Stimulated activated CD4-positive, alpha-beta T cell treated with anti-CD3 and anti-CD28 coated beads, Interleukin-4, amount 100 ng/mL, for 4 hours (primary cell): ENCODE measurements around the gene ESRRB.

ENCODE experiments used
- DNase-seq, 2 experiments: peaks; one replicate each; pipeline ENCODE4 v3.0.0-alpha.2; 2020

ESRRB gene

DNA sequence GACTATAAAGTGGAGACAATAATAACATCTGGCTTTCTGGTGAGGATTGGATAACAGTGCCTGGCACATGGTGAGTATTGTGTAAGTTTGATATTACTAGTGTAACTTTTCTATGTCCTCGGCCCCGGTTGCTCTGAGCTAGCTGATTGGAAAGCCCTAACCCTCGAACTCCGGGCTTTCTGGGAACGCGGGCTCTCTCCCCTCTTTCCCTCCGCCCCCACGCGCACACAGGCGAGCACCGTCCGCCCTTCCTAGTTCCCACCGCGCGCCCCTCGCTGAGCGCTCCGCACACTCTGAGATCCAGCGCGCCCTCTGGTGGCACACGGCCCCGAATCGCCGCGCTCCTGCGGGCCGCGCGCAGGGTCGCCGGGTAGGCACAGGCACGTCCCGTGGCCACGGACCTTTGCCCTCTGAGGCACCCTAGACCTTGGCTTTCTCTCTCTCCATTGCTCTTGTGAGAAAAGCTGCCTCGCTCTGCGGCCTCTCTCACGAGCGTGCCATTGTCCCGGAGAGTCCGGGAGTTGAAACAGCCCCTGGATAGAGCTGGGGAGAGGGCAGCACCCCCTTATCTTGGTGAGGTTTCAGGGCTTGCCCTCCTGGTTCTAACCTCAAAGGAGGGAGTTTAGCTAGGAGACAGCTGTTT is 23.2 kb upstream of the ESRRB start:
- peak; percentile 7 to 58 for DNase-seq

DNA sequence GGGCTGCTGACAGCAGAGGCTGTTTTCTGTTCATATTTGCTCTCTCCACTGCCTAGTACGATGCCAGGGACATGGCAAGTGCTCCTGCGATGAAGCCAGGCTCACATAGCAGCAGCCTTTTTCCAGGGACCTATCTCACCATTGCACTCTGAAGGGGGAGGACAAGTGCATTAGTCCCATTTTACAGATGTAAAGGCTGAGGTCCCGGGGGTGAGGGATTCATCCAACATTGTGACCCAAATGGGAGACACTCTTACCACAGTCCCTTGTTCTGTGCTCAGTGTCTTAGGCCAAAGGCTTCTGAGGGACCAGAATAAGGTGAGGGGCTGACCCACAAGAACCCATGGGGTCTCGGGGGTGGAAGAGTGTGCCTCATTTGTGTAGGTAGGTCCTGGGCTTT is 21.6 kb upstream of the ESRRB start:
- no peak for DNase-seq

DNA sequence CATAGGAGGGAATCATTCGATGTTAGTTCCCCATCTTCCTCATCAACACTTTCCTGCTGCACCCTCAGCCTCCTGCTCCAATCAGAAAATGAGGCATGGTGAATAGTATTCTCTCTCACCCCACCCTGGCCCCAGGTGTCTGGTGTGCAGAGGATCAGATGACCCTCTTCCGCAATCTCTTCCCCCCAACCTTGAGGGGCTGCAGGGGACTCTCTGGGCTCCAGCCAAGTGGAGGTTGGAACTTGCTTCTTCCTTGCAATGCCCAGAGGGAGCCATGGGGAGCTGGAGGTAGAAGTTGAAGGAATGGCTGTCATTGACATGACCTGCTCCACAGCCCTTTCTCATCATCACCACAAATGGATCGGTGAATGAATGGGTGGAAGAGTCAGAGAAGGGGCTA is 20.2 kb upstream of the ESRRB start:
- no peak for DNase-seq

DNA sequence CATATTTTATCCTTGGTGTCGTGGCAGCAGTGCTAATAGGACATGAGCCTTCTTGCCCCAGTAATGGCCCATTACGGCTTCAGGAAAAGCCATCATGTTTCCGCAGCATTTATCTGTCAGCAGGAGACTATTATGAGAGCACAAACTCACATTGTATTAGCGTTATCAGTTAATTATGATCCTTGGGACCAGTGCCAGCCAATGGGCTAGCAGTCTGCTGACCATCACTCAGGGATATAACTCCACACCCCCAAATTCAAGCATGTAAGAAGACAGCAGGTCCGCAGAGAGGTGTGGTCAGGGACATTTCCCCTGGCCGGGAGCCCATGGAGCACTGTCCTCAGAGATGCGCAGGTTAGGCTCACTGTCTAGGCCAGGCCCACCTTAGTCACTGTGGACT is 4.9 kb upstream of the ESRRB start:
- DNase-seq, result no peak

DNA sequence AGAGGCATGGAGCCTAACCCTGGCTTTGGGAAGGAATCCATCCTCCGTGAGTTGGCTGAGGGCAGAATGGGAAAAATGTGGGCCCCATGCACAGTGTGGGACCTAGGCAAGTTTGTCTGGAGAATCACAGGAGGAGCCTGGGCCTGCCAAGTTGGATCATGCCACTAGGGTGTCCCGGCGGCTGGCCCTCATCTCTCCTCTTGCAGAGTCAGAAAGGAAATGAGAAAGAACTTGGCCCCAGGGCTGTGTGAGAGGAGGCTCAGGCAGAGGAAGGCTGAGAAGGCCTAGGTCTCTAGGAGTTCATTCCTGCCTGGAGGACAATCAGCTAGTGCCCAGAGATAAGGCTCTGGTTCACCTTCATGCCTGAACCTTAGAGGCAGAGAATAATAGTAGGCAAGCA is 2.5 kb upstream of the ESRRB start:
- no peak for DNase-seq

DNA sequence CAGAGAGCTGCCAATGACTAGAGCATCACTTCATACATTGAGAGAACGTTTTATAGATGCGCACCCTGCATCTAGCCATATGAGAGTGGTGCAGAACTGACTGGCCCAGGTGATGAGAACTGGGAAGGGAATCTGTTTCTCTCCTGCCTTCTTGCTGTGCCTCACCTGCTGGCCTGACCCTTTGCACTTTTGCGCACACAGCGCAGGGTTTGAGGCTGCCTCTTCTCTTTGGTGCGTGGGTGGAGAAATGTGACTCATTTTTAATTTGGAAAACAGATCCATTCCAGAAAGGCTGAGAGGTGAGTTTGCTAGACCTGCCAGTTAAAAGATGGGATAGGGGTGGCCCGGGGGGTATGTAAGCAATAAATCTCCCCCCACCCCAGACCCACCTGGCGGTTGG is 453 bp upstream of the ESRRB start:
- DNase-seq, result no peak

DNA sequence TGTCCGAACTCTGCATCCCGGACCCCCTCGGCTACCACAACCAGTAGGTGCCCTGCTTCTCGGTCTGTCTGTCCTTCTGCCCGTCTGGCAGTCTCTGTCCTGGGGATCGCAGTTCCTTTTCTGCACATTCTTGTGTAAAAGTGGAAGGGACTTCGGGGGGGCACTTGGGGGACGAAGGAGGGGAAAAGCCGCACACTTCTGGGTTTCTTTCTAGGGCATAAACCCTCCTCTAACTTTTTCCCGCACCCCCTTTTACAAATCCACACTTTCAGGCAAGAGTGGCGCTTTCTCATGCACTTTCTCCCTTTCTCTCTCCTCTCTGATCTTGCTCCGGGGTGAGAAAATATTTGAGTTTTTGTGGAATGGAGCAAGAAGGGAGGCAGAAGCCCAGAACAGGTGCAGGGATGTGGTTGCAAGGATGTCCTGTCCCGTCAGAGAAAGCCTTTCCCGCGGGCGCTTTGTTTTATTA is 506 bp downstream of the ESRRB start:
- DNase-seq, result no peak

DNA sequence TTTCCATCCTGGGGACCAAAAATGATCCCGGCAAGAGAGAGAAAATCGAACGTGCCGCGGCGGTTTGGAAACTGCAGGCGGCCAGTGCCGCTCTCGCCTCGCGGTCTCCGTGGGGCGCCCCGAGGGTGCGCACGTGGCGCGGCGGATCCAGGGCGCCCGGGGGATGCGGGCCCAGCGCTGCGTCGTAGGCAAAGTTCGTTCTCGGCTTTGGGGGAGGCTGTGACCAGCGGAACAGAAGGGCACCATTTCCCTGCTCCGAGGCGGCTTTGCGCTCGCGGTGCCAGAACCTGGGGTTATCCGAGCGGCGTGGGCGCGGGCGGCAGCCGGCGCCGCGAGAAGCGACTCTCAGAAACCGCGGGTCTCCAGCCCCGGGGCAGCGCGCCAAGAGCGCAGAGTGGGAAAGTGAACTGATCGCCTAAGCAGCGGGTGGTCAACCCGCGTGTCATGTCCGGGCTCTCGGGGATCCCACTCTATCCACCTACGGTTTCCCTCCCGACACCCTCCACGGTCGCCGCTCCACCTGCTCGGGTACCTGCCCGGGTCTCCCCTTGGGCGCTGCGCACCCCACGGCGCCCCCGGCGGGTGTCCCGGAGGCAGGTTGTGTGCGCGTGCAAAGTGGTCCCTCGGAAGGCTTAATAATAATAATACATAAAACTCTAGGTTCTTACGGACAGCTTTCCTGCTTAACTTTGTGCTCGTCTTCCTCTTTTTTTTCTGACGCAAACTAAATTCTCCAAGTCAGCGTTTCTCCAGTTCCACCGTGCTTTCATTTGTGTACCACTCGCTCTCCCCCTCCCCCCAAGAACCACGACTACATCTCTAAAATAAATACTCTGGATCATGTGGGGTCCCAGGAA is 1.2 kb downstream of the ESRRB start:
- DNase-seq, result no peak

DNA sequence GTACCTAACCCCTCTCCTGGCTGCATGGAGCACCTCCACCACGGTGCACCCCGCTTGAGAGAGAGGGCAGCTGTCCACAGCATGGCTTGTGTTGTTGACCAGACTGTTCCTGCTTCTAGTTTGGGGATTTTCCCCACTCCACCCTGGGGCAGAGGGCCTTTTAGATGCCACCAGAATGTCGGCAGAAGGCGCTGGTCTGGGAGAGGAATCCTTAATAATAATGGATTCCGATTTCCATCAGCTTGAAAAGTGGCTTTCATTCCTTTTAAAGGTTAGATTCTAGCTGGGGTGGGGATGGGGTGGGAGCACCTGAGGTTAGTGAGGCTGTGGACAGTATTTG is 1.8 kb downstream of the ESRRB start:
- DNase-seq, result no peak

DNA sequence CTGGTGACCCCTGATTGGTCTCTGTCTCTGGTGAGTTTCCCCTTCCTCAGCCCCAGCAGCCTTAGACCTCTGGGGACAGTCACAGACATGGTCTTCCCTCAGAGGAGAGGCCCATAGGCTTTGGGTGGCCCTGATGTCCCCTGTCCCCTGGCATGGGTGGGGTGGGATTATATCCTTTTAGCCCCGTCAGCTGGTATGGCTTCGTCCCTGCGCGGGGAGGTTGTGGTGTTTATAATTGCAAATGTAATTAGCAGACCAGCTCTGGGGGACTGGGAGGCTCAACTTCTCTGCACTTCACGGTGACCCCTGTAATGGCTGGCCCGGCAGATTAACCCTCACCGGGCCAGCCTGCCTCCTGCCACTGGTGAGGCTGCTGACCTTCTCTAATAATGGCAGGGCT is 5.1 kb downstream of the ESRRB start:
- no peak for DNase-seq

DNA sequence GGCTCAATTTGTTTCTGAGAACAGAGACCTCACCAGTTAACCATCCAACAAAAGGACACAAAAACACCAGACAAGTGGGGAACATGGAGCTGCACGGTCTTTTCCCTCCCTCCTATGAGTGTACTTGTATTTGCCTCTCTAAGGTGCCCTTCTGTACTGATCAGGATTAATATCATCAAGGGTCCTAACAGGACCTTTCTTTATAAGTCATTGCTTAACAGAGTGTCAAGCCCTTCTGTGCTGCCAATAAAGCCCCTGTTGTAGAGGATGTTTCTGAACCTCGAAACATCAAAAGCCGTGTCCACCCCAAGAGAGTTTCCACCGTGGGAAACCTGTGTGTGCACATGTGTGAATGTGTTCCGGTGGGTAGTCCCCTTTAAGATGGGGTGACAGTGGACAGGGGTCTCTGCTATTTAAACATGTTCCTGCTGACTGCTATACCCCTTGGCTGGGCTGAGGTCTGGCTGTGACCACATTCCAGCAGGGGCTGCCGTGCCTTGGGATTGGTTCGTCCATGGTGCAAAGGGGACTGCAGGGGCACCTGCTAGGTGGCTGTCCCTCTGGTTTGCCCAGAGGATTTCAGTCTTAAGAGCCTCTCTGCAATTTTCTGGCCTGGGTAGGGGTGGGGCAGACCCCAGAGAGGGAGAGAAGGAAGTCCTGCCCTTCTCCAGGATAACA is 6.0 kb downstream of the ESRRB start:
- no peak for DNase-seq

DNA sequence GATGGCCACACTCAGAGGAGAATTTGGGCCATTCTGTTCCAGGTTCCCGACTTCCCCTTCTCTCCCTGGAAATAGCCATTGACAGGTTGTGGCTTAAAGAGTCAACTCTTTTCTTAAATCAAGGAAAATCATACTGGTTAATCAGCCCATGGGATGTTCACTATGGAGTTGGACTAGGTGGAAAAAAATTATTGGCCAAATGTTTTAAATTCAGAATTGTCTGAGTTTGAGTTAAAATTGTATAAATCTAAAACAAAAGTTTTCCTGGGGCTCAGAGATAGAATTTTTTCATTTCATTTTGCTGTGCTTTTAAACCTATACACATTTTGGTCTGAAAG is 6.5 kb downstream of the ESRRB start:
- DNase-seq, result no peak

DNA sequence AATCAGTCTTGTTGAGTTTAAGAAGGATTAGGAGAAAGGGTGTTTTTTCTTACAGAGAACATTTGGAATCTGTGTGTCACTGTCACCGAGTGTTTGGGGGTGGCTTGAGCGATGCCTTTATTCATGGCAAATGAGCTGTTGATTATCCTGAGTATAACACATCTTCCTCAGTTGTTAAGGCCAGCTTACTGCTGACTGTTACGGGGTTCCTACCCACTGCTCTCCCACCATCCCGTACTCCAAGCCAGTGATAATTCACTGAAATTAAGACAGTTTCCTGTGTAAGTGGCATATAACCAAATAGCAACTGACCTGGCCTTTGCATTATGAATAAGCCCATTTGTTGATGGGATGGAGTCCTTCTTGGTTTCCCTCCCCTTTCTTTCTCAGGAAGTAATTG is 9.5 kb downstream of the ESRRB start:
- DNase-seq, result no peak

DNA sequence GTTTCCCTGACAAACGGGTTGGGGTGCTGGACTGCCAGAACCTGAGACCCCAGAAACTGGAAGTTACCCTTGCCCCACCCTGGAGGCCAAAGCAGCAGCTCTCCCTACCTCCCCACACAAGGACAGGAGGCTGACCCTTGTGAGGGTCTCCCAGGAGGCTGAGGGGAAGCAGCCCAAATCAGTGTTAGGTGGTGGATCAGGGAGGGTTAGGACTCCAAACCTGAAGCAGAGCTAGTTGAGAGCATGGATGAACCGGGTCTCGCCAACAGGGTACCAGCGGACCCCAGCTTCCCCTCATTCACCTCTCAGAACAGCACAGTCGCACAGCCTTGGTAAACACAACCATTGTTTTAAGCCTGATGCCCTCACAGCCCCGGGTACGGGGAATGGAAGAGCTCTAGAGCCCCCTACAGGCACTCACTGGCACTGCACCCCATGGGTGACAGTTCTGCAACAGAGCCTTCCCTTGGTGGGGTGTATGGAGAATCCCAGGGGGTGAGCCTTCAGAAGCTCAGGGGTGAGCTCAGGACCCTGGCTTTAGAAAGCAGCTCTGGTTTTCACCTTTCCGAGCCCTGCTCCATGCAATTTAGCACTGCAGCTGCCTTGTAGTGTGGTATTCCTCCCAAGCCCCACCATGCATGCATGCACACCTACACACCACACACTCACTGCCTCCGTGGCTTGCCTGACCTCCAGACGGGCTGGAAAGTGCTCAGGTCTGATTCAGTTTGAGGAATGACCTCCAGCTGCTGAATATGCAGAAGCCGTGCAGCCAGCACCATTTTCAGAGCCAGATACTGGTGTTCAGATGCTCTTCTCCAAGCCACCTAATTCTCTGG is 11.2 kb downstream of the ESRRB start:
- DNase-seq, result peak; percentile 17 to 50

DNA sequence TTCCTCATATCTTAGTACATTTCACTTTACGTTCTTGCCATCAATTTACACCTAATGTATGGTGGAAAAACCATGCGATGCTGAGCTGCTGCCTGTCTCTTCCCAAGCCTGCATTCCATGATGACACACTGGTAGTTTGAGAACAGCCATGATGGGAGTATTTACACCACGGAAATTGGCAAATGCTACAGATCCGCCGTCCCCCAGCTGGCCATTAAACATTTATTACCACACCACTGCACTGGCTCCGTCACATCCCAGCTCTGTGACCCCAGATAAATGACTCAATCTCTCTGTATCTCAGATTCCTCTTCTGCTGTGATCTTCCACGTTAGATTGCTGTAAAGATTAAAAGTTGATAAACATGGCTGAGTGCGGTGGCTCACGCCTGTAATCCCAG is 13.9 kb downstream of the ESRRB start:
- DNase-seq, result no peak

DNA sequence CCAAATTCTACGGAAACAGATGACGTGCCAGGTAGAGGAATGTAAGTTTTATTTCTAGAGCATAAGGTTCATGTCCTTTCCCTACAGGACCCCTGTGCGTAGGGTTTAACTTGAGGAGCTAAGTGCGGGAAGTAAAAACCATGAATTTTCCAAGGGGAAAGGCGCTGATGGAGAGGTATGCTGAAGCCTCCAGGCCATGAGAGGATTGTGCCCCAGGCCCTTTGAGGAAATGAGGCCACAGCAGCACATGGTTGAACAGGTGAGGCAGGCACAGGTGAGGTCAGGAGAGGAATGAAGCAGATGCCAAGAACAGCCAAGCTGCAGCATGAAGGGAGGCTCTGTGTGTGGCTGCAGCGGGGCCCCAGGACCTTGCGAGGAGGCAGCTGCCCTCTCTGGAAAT is 14.7 kb downstream of the ESRRB start:
- DNase-seq, result no peak

DNA sequence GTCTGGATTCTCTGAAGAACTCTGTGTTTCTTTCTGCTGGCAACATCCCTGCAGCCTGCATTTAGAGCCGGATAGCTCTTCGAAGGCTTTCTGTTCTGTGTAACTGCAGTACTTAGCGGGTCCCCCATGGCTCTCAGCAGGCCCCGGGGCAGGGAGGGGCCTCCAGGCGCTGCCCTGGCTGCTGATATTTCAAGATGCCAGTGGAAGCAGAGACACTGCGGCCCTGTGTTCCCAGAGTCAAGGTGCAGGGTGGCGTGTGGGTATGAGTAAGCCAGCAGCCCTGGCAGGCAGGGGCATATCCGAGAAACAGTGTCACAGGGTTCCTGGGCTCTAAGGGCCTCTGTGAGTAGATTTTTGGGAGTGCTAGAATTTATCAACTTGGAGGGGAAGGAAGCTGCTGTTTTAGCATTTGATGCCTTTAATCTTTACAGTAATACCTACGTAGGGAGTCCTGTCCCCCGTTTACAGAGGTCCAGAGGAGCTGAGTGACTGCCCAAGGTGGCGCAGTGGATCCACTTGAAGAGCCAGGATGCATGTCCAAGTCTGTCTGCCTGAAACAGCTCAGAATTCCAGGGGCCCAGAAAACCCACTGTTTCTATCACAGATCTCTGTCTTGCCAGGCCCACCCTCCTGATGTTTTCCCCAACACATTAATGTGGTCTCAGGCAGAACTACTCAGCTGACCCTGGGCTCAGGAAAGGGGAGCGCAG is 16.2 kb downstream of the ESRRB start:
- no peak for DNase-seq

DNA sequence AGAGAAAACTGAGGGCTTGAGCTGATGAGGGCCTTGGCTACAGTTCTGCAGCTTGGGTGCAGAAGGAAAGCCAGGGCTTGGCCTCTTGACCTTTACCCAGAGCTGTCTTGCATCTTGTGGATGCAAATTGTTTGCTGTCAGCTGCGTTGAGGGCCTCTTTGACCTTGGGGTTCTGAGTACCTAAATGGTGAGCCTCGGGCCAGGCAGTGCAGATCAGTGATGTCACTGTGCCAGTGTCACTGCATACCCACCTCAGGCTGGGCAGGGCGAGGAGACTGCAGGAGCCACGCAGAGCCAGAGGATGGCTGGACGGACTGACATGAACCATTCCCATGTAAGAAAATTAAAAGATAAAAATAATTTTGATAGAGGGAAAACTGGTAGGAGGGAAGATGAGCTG is 18.6 kb downstream of the ESRRB start:
- DNase-seq, result no peak

DNA sequence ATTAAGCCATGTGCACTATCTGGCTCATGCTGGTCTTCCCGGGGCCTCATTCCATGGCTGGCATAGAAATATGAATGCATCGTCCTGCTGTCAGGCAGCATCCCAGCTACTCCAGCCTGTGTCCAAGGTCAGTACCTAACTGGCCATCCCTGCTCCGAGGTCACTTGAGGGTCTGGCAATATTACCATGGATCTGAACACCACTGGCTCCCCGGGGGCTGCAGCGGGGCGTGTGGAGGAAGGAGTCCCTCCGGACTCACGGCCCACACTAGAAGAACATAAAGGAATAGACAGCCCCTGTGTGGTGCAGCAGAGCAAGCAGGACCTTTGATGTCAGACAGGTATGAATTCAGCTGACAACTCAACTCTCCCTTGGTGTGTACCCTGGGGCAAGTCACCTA is 19.2 kb downstream of the ESRRB start:
- no peak for DNase-seq

DNA sequence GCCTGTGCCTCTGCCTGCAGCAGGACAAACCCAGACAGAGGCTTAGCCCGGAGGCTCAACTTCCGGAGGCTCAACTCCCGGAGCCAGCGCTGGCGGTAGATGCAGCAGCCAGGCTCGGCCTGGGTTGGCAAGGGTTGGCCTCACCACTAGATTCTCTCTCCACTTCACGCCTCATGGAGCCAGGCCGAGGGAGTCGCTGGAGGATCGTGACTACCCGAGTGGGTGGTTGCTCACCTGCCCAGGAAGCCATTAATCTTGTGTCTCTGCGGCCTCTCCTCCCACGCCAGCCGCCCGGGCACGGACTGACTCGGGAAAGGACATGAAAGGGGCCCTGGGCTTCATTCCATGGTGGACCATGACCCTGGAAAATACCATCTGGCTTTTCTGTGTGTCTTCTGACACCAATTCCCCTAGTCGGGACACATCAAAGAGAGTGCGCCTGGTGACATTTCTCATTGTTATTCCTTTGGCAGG is 20.8 kb downstream of the ESRRB start:
- no peak for DNase-seq

DNA sequence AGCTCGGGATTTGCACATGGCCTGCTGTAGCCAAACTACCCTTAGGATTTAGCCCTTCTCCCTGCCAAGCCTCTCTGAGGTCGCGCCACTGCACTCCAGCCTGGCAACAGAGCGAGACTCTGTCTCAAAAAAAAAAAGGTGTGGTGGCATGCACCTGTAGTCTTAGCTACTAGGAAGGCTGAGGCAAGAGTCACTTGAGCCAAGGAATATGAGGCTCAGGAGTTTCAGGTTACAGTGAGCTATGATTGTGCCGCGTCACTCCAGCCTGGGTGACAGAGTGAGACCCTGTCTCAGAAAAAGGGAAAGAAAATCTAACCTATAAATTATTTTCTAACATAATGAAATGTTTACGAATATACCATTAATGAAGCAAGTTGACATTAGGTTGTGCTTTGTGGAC is 29.7 kb downstream of the ESRRB start:
- no peak for DNase-seq

DNA sequence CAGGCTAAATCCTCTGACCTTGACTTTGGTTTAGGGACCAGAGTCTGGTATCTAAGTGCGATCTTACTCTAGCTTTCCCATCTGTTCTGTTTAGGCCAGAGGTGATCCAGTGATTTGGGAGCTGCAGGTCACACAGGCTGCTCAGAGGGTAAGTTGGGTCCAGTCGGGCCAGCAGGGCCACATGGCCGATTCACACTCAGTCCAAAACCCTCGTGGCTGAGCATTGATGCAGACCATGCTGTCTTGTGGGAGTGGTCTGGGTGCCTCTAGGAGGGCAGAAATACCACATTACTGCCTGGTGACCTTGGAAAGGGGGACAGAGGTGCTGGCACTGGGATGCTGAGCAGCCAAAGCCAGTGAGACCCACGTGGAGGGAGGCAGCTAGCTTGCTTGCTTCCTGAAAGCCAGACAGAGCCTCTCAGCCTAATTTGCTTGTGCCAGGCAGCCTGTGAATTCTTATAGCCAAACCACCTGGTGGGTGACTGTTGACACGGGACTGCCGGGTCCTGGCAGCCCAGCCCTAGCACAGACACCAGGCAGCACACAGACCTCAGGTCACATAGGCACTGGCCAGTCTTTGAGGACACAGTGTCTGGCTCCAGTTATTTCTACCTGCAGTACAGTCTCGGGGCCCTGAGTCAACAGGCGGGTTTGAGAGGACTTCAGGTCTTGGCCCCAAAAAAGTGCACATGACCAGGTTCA is 31.7 kb downstream of the ESRRB start:
- no peak for DNase-seq
